Activated CD8-positive, alpha-beta memory T cell treated with anti-CD3 and anti-CD28 coated beads, Interleukin-2, amount 10 ng/mL, durations not matched to agents 7 days and 5 days (primary cell): ENCODE results near the gene ANKRD22. TPM values are rescaled to one million over a fixed set of nuclear protein-coding genes. Genes with fewer than 3 reads are reported as not detected.

Source experiments
- ATAC-seq: fragments of 150-1000 bp; cut with Tn5 transposase; one replicate; pipeline ENCODE4 v1.10.0; 2021; ENCODE audit warnings: moderate library complexity
- CTCF ChIA-PET: fragments of 350-600 bp; sonication (Branson Sonifier 250); formaldehyde crosslinking; loops from one replicate; lab custom pipeline; 2021; ENCODE audit warnings: antibody characterized with exemption; lab: Charles Lee
- DNase-seq: peaks from one replicate; pipeline ENCODE4 v3.0.0-alpha.2; 2020
- H3K27ac Mint-ChIP-seq: one replicate; pipeline ENCODE4 v1.8.0; 2021; ENCODE audit warnings: mild to moderate bottlenecking, mixed read lengths
- H3K27me3 Mint-ChIP-seq: one replicate; pipeline ENCODE4 v1.8.0; 2021; ENCODE audit warnings: mixed read lengths
- H3K36me3 Mint-ChIP-seq: one replicate; pipeline ENCODE4 v1.8.0; 2021; ENCODE audit warnings: mild to moderate bottlenecking, mixed read lengths
- H3K4me1 Mint-ChIP-seq: one replicate; pipeline ENCODE4 v1.8.0; 2021; ENCODE audit warnings: mixed read lengths
- H3K4me3 Mint-ChIP-seq: one replicate; pipeline ENCODE4 v1.8.0; 2021; ENCODE audit warnings: mild to moderate bottlenecking, moderate library complexity, mixed read lengths
- H3K9me3 Mint-ChIP-seq: one replicate; pipeline ENCODE4 v1.8.0; 2022; ENCODE audit warnings: low read depth, mixed read lengths
- total RNA-seq, 2 experiments: library from RNA; stranded (reverse); gene quantifications; one replicate each; pipeline ENCODE4 v1.2.3, GENCODE V29; 2021

The ANKRD22 gene
- total RNA-seq = under 1 TPM in 1 of 2 experiments, not detected in 1; 0.37 TPM

- no peak for ATAC-seq
Measured at GRCh38 chr10:88851706-88852105, at the start of gene ANKRD22. TSS of gene ANKRD22 (minus strand) at chr10:88851844. CDS start at chr10:88851607, 237 bp downstream.

DNA sequence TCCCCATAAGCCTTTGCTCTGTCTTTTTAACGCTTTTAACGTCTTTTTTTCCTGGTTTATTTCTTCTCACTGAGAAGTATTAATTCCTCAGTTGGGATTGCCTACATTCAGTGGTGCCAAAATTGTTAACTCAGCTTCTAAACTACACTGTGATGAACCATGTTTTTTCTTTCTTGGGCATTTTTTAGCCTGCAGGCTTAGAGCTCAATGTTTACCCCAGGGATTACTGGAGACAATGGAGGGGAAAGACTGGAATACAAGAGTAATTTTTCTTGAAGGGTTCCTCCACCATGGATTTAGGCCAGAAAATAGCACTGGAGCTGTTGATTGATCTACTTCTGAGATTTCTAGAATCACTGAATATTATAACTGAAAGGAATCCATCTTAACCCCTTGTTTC is 48.2 kb upstream of the ANKRD22 start:
- no peaks in the 10 kb centered on the region for H3K9me3 Mint-ChIP-seq
- peaks cover 60% of the 10 kb centered on the region for H3K36me3 Mint-ChIP-seq
- peaks cover 59% of the 10 kb centered on the region for H3K4me1 Mint-ChIP-seq
- CTCF ChIA-PET = interaction anchor here (1.0 to 5.9 kb wide), 8 partner anchors 10 to 64 kb away, joined by 3 to 31 read pairs (median 8); partner anchors contain the start of gene STAMBPL1
- H3K27ac Mint-ChIP-seq = no peak overlapping the region
- ATAC-seq = no peak
- H3K4me3 Mint-ChIP-seq = no peak overlapping the region
- DNase-seq = no peak
- H3K27me3 Mint-ChIP-seq = no peaks in the 10 kb centered on the region

More at GRCh38 chr10:88851706-88852105, at the start of gene ANKRD22:
- Mint-ChIP-seq H3K4me3 (no peak within 1 kb of the TSS), H3K9me3 (no peaks in the 10 kb centered on the region), H3K27ac (no peak within 1 kb of the TSS), H3K4me1 (peaks cover 35% of the 10 kb centered on the region), H3K27me3 (no peaks in the 10 kb centered on the region), H3K36me3 (peaks cover 4% of the 10 kb centered on the region)
- DNase-seq = no peak
- CTCF ChIA-PET = interaction anchor here (1.2 to 4.9 kb wide), 2 partner anchors 11 to 16 kb away, joined by 3 to 24 read pairs; no protein-coding TSS in a partner anchor

- DNase-seq (no peak), ATAC-seq (no peak)
- Mint-ChIP-seq H3K4me3 (no peak overlapping the region), H3K27me3 (no peaks in the 10 kb centered on the region), H3K27ac (no peak overlapping the region), H3K9me3 (no peaks in the 10 kb centered on the region), H3K4me1 (peaks cover 65% of the 10 kb centered on the region), H3K36me3 (peaks cover 59% of the 10 kb centered on the region)
- CTCF ChIA-PET = interaction anchor here (0.6 to 5.9 kb wide), 4 partner anchors 13 to 74 kb away, joined by 4 to 31 read pairs (median 6); no protein-coding TSS in a partner anchor
Measured at GRCh38 chr10:88898727-88899126, 47.1 kb upstream of the ANKRD22 start.

GRCh38 chr10:88896994-88897853 is 45.6 kb upstream of the ANKRD22 start:
- Mint-ChIP-seq H3K27me3 (no peaks in the 10 kb centered on the region), H3K36me3 (peaks cover 49% of the 10 kb centered on the region), H3K4me3 (no peak overlapping the region), H3K27ac (peak overlapping the region; percentile 4), H3K4me1 (peaks cover 69% of the 10 kb centered on the region), H3K9me3 (no peaks in the 10 kb centered on the region)
- ATAC-seq (peak; percentile 32), DNase-seq (no peak)
- CTCF ChIA-PET = interaction anchor here (1.2 to 5.9 kb wide), 3 partner anchors 9 to 61 kb away, joined by 3 to 31 read pairs (median 4); no protein-coding TSS in a partner anchor

GRCh38 chr10:88896372-88896993 is 44.8 kb upstream of the ANKRD22 start:
- CTCF ChIA-PET = interaction anchor here (1.2 to 1.3 kb wide), 3 partner anchors 8 to 95 kb away, joined by 3 to 4 read pairs (median 3); partner anchors contain the start of gene FAS
- Mint-ChIP-seq H3K4me3 (no peak overlapping the region), H3K27me3 (no peaks in the 10 kb centered on the region), H3K4me1 (peaks cover 66% of the 10 kb centered on the region), H3K36me3 (peaks cover 47% of the 10 kb centered on the region), H3K9me3 (no peaks in the 10 kb centered on the region), H3K27ac (peak overlapping the region; percentile 18)
- DNase-seq (no peak), ATAC-seq (no peak)

DNA sequence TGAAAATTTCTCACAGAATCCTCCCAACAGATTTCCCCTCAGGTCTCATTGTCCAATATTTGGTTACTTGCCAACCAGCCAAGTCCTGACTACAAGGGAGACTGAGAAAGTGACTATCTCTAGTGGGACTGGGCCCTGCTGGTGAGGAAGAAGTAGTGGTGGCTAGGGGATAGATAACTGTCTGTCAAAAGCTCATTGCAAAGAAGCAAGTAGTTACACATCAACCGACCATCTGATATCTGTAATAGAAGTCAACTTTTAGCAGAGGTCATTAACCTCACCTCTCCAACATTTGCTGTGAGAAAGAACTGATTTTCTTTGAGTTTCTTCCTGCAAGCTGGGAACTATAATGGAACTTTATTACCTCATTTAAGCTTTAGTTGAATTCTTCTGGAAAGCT is 43.6 kb upstream of the ANKRD22 start:
- DNase-seq = no peak
- Mint-ChIP-seq H3K27me3 (no peaks in the 10 kb centered on the region), H3K9me3 (no peaks in the 10 kb centered on the region), H3K4me1 (peaks cover 61% of the 10 kb centered on the region), H3K36me3 (peaks cover 47% of the 10 kb centered on the region), H3K4me3 (no peak overlapping the region), H3K27ac (no peak overlapping the region)
- no peak for ATAC-seq
- CTCF ChIA-PET = interaction anchor here (1.2 to 1.3 kb wide), 2 partner anchors 8 to 96 kb away, joined by 3 read pairs; partner anchors contain the start of gene FAS

DNA sequence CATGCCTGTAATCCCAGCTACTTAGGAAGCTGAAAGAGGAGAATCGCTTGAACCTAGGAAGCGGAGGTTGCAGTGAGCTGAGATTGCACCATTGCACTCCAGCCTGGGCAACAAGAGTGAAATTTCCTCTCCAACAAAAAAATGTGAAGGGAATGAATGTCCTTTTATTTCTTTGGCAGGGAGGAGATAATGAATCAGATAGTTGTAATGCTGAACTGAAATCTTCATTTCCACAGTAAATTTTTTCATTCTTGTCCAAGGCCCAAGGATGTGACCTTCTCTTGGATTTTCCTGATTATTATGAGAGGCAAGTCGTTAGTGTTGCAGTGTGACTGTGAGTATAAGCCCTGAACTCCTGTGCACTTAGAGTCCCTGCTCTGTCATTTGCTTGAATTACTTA is 42.0 kb upstream of the ANKRD22 start:
- peaks cover 44% of the 10 kb centered on the region for H3K36me3 Mint-ChIP-seq
- no peak for ATAC-seq
- no peak for DNase-seq
- no peak overlapping the region for H3K27ac Mint-ChIP-seq
- no peaks in the 10 kb centered on the region for H3K9me3 Mint-ChIP-seq
- H3K4me1 Mint-ChIP-seq = peaks cover 62% of the 10 kb centered on the region
- no peak overlapping the region for H3K4me3 Mint-ChIP-seq
- no peaks in the 10 kb centered on the region for H3K27me3 Mint-ChIP-seq
- CTCF ChIA-PET = interaction anchor here (1.4 to 2.6 kb wide), 2 partner anchors 10 to 41 kb away, joined by 3 to 6 read pairs; no protein-coding TSS in a partner anchor

DNA sequence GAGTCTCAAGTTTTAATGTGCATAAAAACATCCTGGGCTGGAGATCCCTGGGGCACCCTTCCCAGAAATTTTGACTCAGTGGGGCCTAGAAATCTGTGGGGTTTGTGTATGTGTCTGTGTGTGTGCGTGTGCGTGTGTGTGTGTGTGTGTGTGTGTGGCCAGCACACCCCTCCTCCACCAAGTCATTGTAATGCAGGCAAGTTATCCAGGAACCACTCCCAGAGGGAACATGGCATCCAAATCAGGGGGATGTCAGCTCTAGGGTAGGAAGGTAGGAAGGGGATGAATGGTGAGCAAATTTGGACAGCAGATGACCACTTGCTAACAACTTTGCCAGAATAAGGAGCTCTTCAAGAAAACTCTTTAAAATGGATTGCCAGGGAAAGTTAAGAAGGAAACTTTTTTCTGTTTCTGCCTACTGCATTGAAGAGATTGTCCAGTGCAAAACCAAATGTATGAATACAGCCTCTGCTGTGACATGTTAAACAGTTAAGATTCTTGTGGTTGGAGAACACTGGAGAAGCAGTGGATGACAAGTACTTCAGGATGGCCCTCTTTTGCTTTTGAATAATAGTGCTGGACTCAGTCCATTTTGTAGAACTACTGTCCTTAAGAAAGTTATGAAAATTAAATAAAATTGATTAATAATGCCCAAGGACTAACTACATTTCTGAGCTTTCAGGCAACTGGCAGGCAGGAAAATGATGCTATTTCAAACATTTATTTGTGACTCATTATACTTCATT is 40.8 kb upstream of the ANKRD22 start:
- CTCF ChIA-PET = interaction anchor here (1.2 to 2.6 kb wide), 4 partner anchors 9 to 56 kb away, joined by 3 to 6 read pairs (median 5); no protein-coding TSS in a partner anchor
- Mint-ChIP-seq H3K9me3 (no peaks in the 10 kb centered on the region), H3K36me3 (peaks cover 44% of the 10 kb centered on the region), H3K27ac (no peak overlapping the region), H3K27me3 (no peaks in the 10 kb centered on the region), H3K4me3 (no peak overlapping the region), H3K4me1 (peaks cover 66% of the 10 kb centered on the region)
- ATAC-seq = no peak
- DNase-seq = no peak

DNA sequence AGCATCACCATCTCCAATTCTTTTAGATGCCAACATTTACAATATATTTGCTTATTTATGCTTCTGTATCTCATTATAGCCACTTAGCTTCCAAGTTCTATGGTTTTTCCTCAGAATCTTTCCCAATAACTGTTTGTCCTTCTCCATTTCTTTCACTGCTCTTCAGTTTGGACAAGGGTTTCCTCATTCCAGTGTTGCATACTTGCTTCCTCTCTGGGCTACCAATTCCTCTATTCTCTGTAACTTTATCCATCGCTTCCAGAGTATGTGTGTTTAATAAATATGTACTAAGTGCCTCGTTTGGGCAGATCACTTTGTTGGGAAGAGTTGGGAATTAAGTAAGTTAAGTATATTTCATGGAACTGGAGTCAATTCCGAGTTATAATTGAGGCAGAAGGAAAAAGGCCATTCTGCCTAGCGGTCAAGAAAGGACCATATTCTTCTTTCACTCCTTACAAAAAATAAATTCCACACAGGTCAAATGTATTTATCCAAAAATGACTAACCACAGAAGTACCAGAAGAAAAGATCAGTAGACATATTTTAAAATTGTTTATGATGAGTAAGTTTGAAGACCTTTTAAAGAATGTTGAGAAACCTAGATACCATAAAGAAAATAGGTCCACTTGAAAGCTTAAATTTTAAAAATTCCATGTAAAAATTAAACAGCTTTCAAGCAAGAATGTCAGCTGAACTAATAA is 39.2 kb upstream of the ANKRD22 start:
- no peaks in the 10 kb centered on the region for H3K27me3 Mint-ChIP-seq
- H3K4me1 Mint-ChIP-seq = peaks cover 63% of the 10 kb centered on the region
- no peak for ATAC-seq

DNA sequence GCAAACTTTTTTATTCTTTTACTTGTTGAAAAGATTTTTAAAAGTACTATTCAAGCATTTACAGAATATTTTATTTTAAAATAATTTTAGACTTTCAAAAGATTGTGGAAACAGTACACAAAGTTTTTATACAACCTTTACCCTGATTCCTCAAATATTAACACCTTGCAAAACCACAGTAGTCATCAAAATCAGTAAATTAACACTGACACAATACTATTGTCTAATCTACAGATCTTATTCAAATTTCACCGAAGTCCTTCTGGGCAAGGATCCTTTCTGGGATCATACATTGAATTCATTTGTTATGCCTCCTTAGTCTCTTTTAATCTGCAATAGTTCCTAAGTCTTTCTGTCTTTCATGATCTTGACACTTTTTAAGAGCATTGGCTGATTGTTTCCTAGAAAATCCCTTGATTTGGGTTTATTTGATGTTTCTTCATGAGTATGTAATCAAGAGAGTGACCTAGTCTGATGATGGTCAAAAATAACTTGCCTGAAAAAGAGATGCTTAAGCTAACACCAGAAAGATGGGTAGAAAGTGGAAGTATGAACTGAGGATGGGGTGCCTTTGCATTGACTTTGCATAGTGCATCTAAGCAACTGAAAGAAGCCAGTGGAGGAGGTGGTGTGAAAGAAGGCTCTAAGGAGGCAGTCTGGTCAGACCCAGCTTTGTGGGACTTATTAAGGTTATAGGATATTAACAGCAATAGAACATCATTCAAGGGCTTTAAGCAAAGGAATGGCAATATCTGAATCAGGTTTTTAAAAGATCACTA is 38.1 kb upstream of the ANKRD22 start:
- no peaks in the 10 kb centered on the region for H3K27me3 Mint-ChIP-seq
- H3K9me3 Mint-ChIP-seq = no peaks in the 10 kb centered on the region
- H3K36me3 Mint-ChIP-seq = peaks cover 33% of the 10 kb centered on the region
- ATAC-seq = no peak
- DNase-seq = no peak
- H3K27ac Mint-ChIP-seq = no peak overlapping the region
- CTCF ChIA-PET = interaction anchor here (1.2 kb wide), 1 partner anchor 54 kb away, joined by 8 read pairs; no protein-coding TSS in a partner anchor
- H3K4me3 Mint-ChIP-seq = no peak overlapping the region
- H3K4me1 Mint-ChIP-seq = peaks cover 64% of the 10 kb centered on the region

More for the DNA sequence above, 39.2 kb upstream of the ANKRD22 start:
- Mint-ChIP-seq H3K9me3 (no peaks in the 10 kb centered on the region), H3K4me3 (no peak overlapping the region), H3K36me3 (peaks cover 40% of the 10 kb centered on the region), H3K27ac (no peak overlapping the region)
- CTCF ChIA-PET = interaction anchor here (1.2 to 1.4 kb wide), 3 partner anchors 42 to 55 kb away, joined by 4 to 8 read pairs (median 6); no protein-coding TSS in a partner anchor
- DNase-seq = no peak

- no peak overlapping the region for H3K4me3 Mint-ChIP-seq
- H3K9me3 Mint-ChIP-seq = no peaks in the 10 kb centered on the region
- H3K27me3 Mint-ChIP-seq = no peaks in the 10 kb centered on the region
- no peak for DNase-seq
- H3K4me1 Mint-ChIP-seq = peaks cover 68% of the 10 kb centered on the region
- no peak overlapping the region for H3K27ac Mint-ChIP-seq
- CTCF ChIA-PET = interaction anchor here (0.7 to 1.7 kb wide), 3 partner anchors 8 to 13 kb away, joined by 3 to 4 read pairs (median 3); partner anchors contain the start of gene STAMBPL1
- ATAC-seq = no peak
- peaks cover 30% of the 10 kb centered on the region for H3K36me3 Mint-ChIP-seq
Measured at GRCh38 chr10:88888810-88889445, 37.3 kb upstream of the ANKRD22 start.
